Measurements from ENCODE around the gene FGD3. TPM values are rescaled to one million over a fixed set of nuclear protein-coding genes. Genes with fewer than 3 reads are reported as not detected.

Gene FGD3
- total RNA-seq, 4 donors from 2014 or later: 0.29 to 4.9 (median 2.9) TPM

GRCh38 chr9:93080406-93080805, 133.1 kb downstream of the FGD3 start:
- no peak for TF ChIP-seq CTCF (IDR thresholded peaks at IDR 0.05)
- TF ChIP-seq POLR2A (IDR thresholded peaks at IDR 0.05): no peak
- Histone ChIP-seq H3K4me3 (no peak overlapping the region), H3K27me3 (no peaks in the 10 kb centered on the region), H3K4me1 (no peaks in the 10 kb centered on the region), H3K27ac (no peak overlapping the region), H3K36me3 (no peaks in the 10 kb centered on the region), H3K9me3 (no peaks in the 10 kb centered on the region)
- DNase-seq: peak in 1 of 2 donors; percentile 7
- intact Hi-C loops (cut with DNase I; ENCODE audit: low total_unique reads): no loop called here

- TF ChIP-seq CTCF (IDR thresholded peaks at IDR 0.05): no peak
- TF ChIP-seq POLR2A (IDR thresholded peaks at IDR 0.05): no peak
- intact Hi-C loops (cut with DNase I; ENCODE audit: low total_unique reads): no loop called here
- H3K36me3 ChIP-seq: no peaks in the 10 kb centered on the region
- H3K9me3 ChIP-seq: no peaks in the 10 kb centered on the region
- no peak overlapping the region for H3K27ac ChIP-seq
- no peaks in the 10 kb centered on the region for H3K27me3 ChIP-seq
- H3K4me3 ChIP-seq: no peak overlapping the region
- H3K4me1 ChIP-seq: no peaks in the 10 kb centered on the region
- peak; percentile 15 for DNase-seq
Measured at GRCh38 chr9:93081081-93081529, 133.8 kb downstream of the FGD3 start.

- peak; percentile 14 to 16 for DNase-seq
- TF ChIP-seq POLR2A (IDR thresholded peaks at IDR 0.05) (no peak), CTCF (IDR thresholded peaks at IDR 0.05) (no peak)
- intact Hi-C loops (cut with DNase I; ENCODE audit: low total_unique reads): no loop called here
- H3K27ac ChIP-seq: peak overlapping the region; percentile 5 to 37
- H3K9me3 ChIP-seq: no peaks in the 10 kb centered on the region
- H3K4me3 ChIP-seq: no peak overlapping the region
- H3K27me3 ChIP-seq: no peaks in the 10 kb centered on the region
- H3K36me3 ChIP-seq: no peaks in the 10 kb centered on the region
- H3K4me1 ChIP-seq: no peaks in the 10 kb centered on the region
Measured at GRCh38 chr9:93081931-93082330, 134.6 kb downstream of the FGD3 start.

- Histone ChIP-seq H3K9me3 (no peaks in the 10 kb centered on the region), H3K4me1 (no peaks in the 10 kb centered on the region), H3K4me3 (no peak overlapping the region), H3K27me3 (no peaks in the 10 kb centered on the region), H3K36me3 (no peaks in the 10 kb centered on the region), H3K27ac (peak overlapping the region in 1 of 2 donors; percentile 35)
- peak; percentile 13 to 14 for DNase-seq
- TF ChIP-seq POLR2A (IDR thresholded peaks at IDR 0.05) (no peak), CTCF (IDR thresholded peaks at IDR 0.05) (no peak)
- intact Hi-C loops (cut with DNase I; ENCODE audit: low total_unique reads): no loop called here
Measured at GRCh38 chr9:93082841-93083411, 135.6 kb downstream of the FGD3 start.

- Histone ChIP-seq H3K27me3 (no peaks in the 10 kb centered on the region), H3K27ac (no peak overlapping the region), H3K4me3 (no peak overlapping the region), H3K36me3 (no peaks in the 10 kb centered on the region), H3K4me1 (no peaks in the 10 kb centered on the region), H3K9me3 (no peaks in the 10 kb centered on the region)
- peak; percentile 9 for DNase-seq
- intact Hi-C loops (cut with DNase I; ENCODE audit: low total_unique reads): no loop called here
- TF ChIP-seq POLR2A (IDR thresholded peaks at IDR 0.05) (no peak), CTCF (IDR thresholded peaks at IDR 0.05) (no peak)
Measured at GRCh38 chr9:93083592-93084470, 136.5 kb downstream of the FGD3 start.
